ENCODE measurements around the gene LIMS3.
"Not testable (repeated sequence)": the region's sequence is repeated elsewhere in the genome, so short reads cannot be mapped to it uniquely, and the experiment has no call there.

LIMS3 gene

GRCh38 chr2:109924481-109924880 lies 26.0 kb downstream of the LIMS3 start:
- DNase-seq (ENCODE audit: low read depth, low spot score) = not testable (repeated sequence)

GRCh38 chr2:109927803-109928202 lies 29.3 kb downstream of the LIMS3 start:
- DNase-seq (ENCODE audit: low read depth, low spot score) = not testable (repeated sequence)

DNA sequence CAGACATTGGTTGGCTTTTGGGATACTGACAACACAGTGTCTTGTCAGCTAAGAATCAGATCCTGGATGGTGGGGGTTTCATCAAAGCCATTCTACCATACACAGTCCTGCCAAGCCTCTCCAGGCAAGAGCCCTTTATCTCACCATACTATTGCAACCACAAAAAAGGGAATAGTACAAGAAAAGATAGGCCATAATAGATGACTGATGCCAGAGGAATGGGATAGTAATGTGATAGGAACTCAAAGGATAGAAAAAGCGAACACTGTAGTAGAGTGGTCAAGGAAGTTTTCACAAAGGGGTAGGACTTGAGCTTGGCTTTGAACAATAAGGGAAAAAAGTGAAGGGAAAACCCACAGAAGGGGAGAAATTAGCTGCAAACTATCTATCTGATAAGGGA lies 30.7 kb downstream of the LIMS3 start:
- not testable (repeated sequence) for DNase-seq (ENCODE audit: low read depth, low spot score)

DNA sequence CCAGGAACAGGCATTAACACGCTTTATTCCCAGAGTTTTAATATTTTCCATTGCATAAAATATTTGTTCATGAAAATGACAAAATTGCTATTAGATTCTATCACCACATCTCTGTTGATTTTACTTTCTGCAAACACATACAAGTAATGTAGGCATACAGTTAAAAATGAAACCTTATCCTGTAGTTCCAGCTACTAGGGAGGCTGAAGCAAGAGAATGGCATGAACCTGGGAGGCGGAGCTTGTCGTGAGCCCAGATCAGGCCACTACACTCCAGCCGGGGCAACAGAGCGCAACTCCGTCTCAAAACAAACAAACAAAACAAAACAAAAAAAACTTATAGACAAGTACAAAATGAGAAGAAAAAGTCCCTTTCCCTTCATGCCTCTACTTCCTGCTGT lies 38.0 kb downstream of the LIMS3 start:
- not testable (repeated sequence) for DNase-seq (ENCODE audit: low read depth, low spot score)

- not testable (repeated sequence) for DNase-seq (ENCODE audit: low read depth, low spot score)
Observed at GRCh38 chr2:109945362-109945761, 46.9 kb downstream of the LIMS3 start.

DNA sequence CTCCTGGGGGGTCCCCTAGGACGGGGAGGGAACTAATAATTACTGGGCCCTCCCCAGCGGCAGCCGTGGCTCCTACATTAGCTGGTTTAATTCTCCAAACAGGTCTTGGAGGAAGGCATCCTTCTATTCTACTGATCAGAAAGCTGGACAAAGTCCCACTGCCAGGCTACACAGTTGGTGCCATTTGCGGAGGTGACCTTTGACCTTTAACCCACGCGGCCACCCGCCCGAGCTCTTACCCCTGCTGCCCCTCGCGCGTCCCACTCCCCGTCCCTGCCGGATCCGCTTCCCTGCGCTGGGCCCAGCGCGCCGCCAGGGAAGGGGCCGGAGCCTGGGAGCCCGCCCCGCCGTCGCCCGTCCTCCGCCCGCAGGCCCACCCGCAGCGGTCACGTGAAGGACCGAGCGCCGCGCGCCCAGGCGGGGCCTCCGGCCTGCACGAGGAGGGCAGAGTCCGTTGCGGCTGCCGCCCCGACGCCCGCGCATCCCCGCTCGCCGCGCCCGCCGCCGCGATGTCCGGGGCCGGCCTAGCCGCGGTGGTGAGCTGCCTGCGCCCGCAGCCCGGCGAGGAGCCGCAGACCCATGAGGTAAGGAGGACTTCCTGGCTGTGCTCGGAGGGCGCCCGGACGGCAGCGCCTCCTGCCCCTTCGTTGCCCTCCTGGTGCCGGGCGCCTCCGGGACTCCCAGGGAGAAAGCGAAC lies 48.9 kb downstream of the LIMS3 start:
- DNase-seq (ENCODE audit: low read depth, low spot score) = not testable (repeated sequence)

GRCh38 chr2:109947959-109948520 lies 49.6 kb downstream of the LIMS3 start:
- DNase-seq (ENCODE audit: low read depth, low spot score) = not testable (repeated sequence)

DNA sequence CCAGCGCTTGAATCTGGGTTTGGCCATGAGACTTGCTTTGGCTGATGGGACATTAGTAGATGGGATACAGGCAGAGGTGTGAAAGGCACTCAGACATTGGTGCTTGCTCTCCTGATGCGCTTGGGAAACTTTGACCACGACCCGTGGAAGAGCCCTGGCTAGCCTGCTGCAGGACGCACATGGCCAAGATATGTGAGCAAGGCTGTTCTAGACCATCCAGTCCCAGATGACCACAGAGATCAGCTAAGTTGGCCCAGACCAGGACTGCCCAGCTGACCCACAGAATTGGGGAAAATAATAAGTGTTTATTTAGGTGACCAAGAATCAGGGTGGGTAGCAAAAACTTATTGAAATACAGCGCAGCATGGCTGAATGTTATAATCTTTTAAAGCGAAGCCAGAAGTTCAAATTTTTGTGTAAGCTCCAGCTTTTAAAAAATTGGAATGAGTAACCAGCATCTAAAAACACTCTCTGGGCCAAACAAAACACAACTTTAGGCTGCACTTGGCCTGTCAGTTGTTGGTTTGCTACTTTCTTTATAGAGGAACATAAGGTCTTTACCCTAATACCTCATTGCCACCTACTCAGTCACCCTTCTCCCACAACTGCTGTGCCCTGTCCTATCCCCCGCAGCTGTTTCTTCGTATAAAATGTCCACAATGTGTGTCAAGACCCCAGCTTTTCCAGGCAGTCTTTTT lies 51.8 kb downstream of the LIMS3 start:
- DNase-seq (ENCODE audit: low read depth, low spot score) = not testable (repeated sequence)

- not testable (repeated sequence) for DNase-seq (ENCODE audit: low read depth, low spot score)
Observed at GRCh38 chr2:109963942-109964341, 65.5 kb downstream of the LIMS3 start.

GRCh38 chr2:109965482-109965881 lies 67.0 kb downstream of the LIMS3 start:
- DNase-seq (ENCODE audit: low read depth, low spot score) = not testable (repeated sequence)

DNA sequence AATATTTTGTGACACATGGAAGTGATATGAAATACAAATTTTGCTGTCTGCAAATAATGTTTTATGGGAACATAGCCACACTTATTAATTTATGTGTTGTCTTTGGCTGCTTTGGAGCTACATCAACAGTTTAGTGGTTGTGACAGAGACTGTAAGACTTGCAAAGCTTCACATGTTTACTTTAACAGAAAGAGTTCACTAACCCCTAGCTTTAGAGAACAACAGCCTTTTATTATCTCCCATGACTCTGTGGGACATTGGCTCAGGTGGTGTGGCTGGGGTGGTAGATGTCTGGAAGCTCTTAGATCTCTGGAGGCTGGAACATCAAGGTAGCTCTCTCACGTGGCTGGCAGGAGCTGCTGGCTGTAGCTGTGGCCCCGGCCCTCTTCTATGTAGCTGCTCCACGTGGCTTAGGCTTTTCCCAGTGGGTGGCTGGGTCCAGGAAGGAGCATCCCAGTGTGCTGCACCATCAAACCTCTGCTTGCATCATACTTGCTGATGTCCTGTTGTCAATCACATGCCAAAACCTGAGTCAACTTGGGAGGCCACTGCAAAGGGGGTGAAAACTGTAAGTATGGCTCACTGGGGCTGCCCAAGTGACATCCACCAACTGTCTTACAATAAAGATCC lies 67.7 kb downstream of the LIMS3 start:
- not testable (repeated sequence) for DNase-seq (ENCODE audit: low read depth, low spot score)

DNA sequence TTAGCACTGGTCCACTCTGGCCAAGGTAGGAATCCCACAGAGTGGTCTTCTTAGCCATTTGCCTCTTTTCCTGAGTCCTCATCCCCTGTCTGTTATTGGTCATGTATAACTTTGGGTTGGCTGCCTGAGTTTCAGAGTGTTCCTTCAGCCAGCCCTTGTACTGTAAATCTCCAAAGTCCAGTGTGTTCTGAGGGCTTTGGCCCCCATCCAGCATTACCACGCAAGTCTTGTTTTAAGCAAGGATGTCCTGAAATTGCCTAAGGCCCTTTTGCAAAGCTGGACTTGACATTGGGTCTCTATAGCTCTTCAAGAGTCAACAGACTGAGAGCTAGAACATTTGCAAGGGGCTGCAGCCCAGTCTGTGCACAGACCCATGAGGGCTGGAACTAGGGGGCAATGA lies 68.4 kb downstream of the LIMS3 start:
- DNase-seq (ENCODE audit: low read depth, low spot score) = not testable (repeated sequence)

DNA sequence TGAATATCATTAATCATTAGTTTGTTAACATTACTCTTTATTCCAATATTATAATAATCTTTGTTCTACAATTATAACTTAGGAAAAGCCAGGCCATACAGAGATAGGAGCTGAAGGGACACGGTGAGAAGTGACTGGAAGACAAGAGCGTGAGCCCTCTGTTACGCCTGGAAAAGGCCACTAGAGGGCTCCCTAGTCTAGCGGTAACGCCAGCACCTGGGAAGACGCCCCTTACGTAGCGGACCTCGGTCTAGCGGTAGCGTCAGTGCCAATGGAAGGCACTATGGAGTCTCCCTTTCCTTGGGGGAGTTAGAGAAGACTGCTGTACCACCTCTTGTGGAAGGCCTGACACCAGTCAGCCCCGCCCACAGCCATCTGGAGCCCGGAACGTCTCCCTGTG lies 71.4 kb downstream of the LIMS3 start:
- DNase-seq (ENCODE audit: low read depth, low spot score) = not testable (repeated sequence)

- DNase-seq (ENCODE audit: low read depth, low spot score) = not testable (repeated sequence)
Observed at GRCh38 chr2:109971710-109972109, 73.2 kb downstream of the LIMS3 start.
